IMR-90 (cell line): ENCODE data around the gene ELMO1. TPM values are rescaled to one million over a fixed set of nuclear protein-coding genes. Genes with fewer than 3 reads are reported as not detected.

Experiments used
- ATAC-seq: fragments of 200-7000 bp; cut with Tn5 transposase; 2 replicates; pipeline ENCODE4 v1.9.1; 2020; ENCODE audit warnings: low read depth, mild to moderate bottlenecking, moderate library complexity
- BruUV-seq: library from RNA; stranded (reverse); fragments of 400-500 nt; replicated peaks from 2 replicates; lab custom pipeline; 2021; lab: Mats Ljungman, UMichigan
- CTCF ChIA-PET: fragments of 300-600 bp; formaldehyde crosslinking; extraction: SDS; loops from one replicate; lab custom pipeline; 2021; ENCODE audit warnings: antibody characterized with exemption; lab: Yijun Ruan, JAX
- POLR2A ChIA-PET: fragments of 300-600 bp; sonication (Branson Sonifier 250); formaldehyde crosslinking; loops from one replicate; lab custom pipeline; 2022; ENCODE audit warnings: antibody characterized with exemption; ENCODE audit not compliant: unreplicated experiment; lab: Charles Lee
- DNase-seq: peaks from one replicate; pipeline ENCODE4 v3.0.0; 2013
- H2AFZ ChIP-seq: replicated peaks from 2 replicates; pipeline ENCODE3; 2013; ENCODE audit warnings: low read length, mild to moderate bottlenecking; ENCODE audit not compliant: poor library complexity
- H2AK5ac ChIP-seq: 2 replicates; pipeline ENCODE4 v1.6.1; 2013; ENCODE audit warnings: low read depth, low read length, inconsistent platforms
- H2AK9ac ChIP-seq: replicated peaks from 2 replicates; pipeline ENCODE3; 2013; ENCODE audit warnings: mild to moderate bottlenecking, low read depth, low read length, moderate library complexity; ENCODE audit not compliant: poor library complexity
- H2BK120ac ChIP-seq: 2 replicates; pipeline ENCODE4 v1.6.1; 2013; ENCODE audit warnings: low read depth, low read length, inconsistent platforms
- H2BK15ac ChIP-seq: 3 replicates; pipeline ENCODE4 v1.6.1; 2013; ENCODE audit warnings: low read depth, low read length, inconsistent platforms
- H2BK20ac ChIP-seq: 2 replicates; pipeline ENCODE4 v1.6.1; 2013; ENCODE audit warnings: low read depth, mild to moderate bottlenecking, inconsistent platforms, low read length, moderate library complexity
- H2BK5ac ChIP-seq: 2 replicates; pipeline ENCODE4 v1.6.1; 2013; ENCODE audit warnings: mild to moderate bottlenecking, low read depth, low read length, inconsistent platforms; ENCODE audit not compliant: poor library complexity, severe bottlenecking
- H3K14ac ChIP-seq: replicated peaks from 2 replicates; pipeline ENCODE4 v1.6.1; 2013; ENCODE audit warnings: low read depth, low read length, inconsistent platforms
- H3K18ac ChIP-seq: 2 replicates; pipeline ENCODE4 v1.6.1; 2013; ENCODE audit warnings: low read depth, low read length, control low read depth
- H3K23ac ChIP-seq: 2 replicates; pipeline ENCODE4 v1.6.1; 2013; ENCODE audit warnings: low read depth, low read length, inconsistent platforms
- H3K27ac ChIP-seq: 2 replicates; pipeline ENCODE4 v1.5.1; 2013; ENCODE audit warnings: mild to moderate bottlenecking, control low read depth, low read length; ENCODE audit not compliant: insufficient read depth
- H3K27me3 ChIP-seq: 2 replicates; pipeline ENCODE4 v1.6.1; 2013; ENCODE audit warnings: low read length; ENCODE audit not compliant: control insufficient read depth, insufficient read depth
- H3K36me3 ChIP-seq: 2 replicates; pipeline ENCODE4 v1.6.1; 2013; ENCODE audit warnings: low read length, mixed read lengths; ENCODE audit not compliant: control insufficient read depth, insufficient read depth
- H3K4ac ChIP-seq: 2 replicates; pipeline ENCODE4 v1.6.1; 2013; ENCODE audit warnings: low read depth, low read length, inconsistent platforms
- H3K4me1 ChIP-seq: 2 replicates; pipeline ENCODE4 v1.6.1; 2013; ENCODE audit warnings: low read length, mixed read lengths; ENCODE audit not compliant: control insufficient read depth, insufficient read depth
- H3K4me2 ChIP-seq: 2 replicates; pipeline ENCODE4 v1.6.1; 2013; ENCODE audit warnings: low read depth, mild to moderate bottlenecking, control low read depth, low read length, moderate library complexity
- H3K4me3 ChIP-seq: 2 replicates; pipeline ENCODE4 v1.5.1; 2013; ENCODE audit warnings: low read depth, mild to moderate bottlenecking, control low read depth, low read length, moderate library complexity; ENCODE audit not compliant: insufficient read depth
- H3K56ac ChIP-seq: 2 replicates; pipeline ENCODE4 v1.6.1; 2013; ENCODE audit warnings: low read length, inconsistent platforms; ENCODE audit not compliant: insufficient read depth; ENCODE audit errors: extremely low read depth
- H3K79me1 ChIP-seq, 2 experiments: 2 replicates each; pipeline ENCODE4 v1.6.1; 2013; ENCODE audit warnings: low read length in 2 of 2, inconsistent platforms in 1 of 2, low read depth in 1 of 2
- H3K9ac ChIP-seq: 2 replicates; pipeline ENCODE4 v1.6.1; 2013; ENCODE audit warnings: low read depth, low read length, control low read depth
- H3K9me1 ChIP-seq: 2 replicates; pipeline ENCODE4 v1.6.1; 2013; ENCODE audit warnings: low read length, inconsistent platforms; ENCODE audit not compliant: insufficient read depth
- H3K9me3 ChIP-seq: 2 replicates; pipeline ENCODE4 v1.6.1; 2013; ENCODE audit warnings: low read length; ENCODE audit not compliant: control insufficient read depth, insufficient read depth
- H4K20me1 ChIP-seq: 2 replicates; pipeline ENCODE4 v1.6.1; 2013; ENCODE audit warnings: low read length, inconsistent platforms; ENCODE audit not compliant: insufficient read depth
- H4K5ac ChIP-seq: 2 replicates; pipeline ENCODE4 v1.6.1; 2013; ENCODE audit warnings: mild to moderate bottlenecking, low read depth, low read length, control low read depth
- H4K8ac ChIP-seq, 2 experiments: 2 replicates each; pipeline ENCODE4 v1.6.1; 2013; ENCODE audit warnings: low read depth in 2 of 2, low read length in 2 of 2, control low read depth in 1 of 2, inconsistent platforms in 1 of 2
- H4K91ac ChIP-seq: 2 replicates; pipeline ENCODE4 v1.6.1; 2013; ENCODE audit warnings: low read depth, low read length, inconsistent platforms; ENCODE audit not compliant: insufficient read depth
- BHLHE40 ChIP-seq: fragments of 150-350 bp; IDR thresholded peaks from 2 replicates; pipeline ENCODE4 v1.6.1; 2016; ENCODE audit warnings: mild to moderate bottlenecking, low read depth, low read length
- CEBPB ChIP-seq: IDR thresholded peaks from 2 replicates; pipeline ENCODE4 v1.6.1; 2012; ENCODE audit warnings: low read depth, low read length, improper control_type of control experiment
- CHD1 ChIP-seq: IDR thresholded peaks from 2 replicates; pipeline ENCODE4 v1.6.1; 2012; ENCODE audit warnings: low read depth, low read length, improper control_type of control experiment
- FOS ChIP-seq: fragments of 150-350 bp; IDR thresholded peaks from 2 replicates; pipeline ENCODE4 v1.6.1; 2016; ENCODE audit warnings: low read depth, low read length
- MAFK ChIP-seq: IDR thresholded peaks from 2 replicates; pipeline ENCODE4 v1.6.1; 2012; ENCODE audit warnings: low read depth, low read length, improper control_type of control experiment
- MAZ ChIP-seq: IDR thresholded peaks from 2 replicates; pipeline ENCODE4 v1.6.1; 2012; ENCODE audit warnings: low read depth, mild to moderate bottlenecking, low read length, improper control_type of control experiment, moderate library complexity, borderline replicate concordance
- MXI1 ChIP-seq: IDR thresholded peaks from 2 replicates; pipeline ENCODE4 v1.6.1; 2012; ENCODE audit warnings: low read depth, mild to moderate bottlenecking, low read length, moderate library complexity, borderline replicate concordance
- NFE2L2 ChIP-seq: fragments of 150-350 bp; IDR thresholded peaks from 2 replicates; pipeline ENCODE4 v1.6.1; 2016; ENCODE audit warnings: low read depth, mild to moderate bottlenecking, low read length
- POLR2A ChIP-seq: IDR thresholded peaks from 2 replicates; pipeline ENCODE4 v1.6.1; 2012; ENCODE audit warnings: mild to moderate bottlenecking, low read depth, low read length
- RAD21 ChIP-seq: IDR thresholded peaks from 2 replicates; pipeline ENCODE4 v1.6.1; 2012; ENCODE audit warnings: low read length, improper control_type of control experiment
- RCOR1 ChIP-seq: IDR thresholded peaks from 2 replicates; pipeline ENCODE4 v1.6.1; 2012; ENCODE audit warnings: mild to moderate bottlenecking, low read length, improper control_type of control experiment; ENCODE audit not compliant: insufficient replicate concordance
- RFX5 ChIP-seq: IDR thresholded peaks from 2 replicates; pipeline ENCODE4 v1.8.0; 2012; ENCODE audit warnings: low read depth, mild to moderate bottlenecking, low read length, moderate library complexity
- SMC3 ChIP-seq: fragments of 150-350 bp; IDR thresholded peaks from 2 replicates; pipeline ENCODE4 v1.6.1; 2016; ENCODE audit warnings: low read depth, mild to moderate bottlenecking, antibody characterized with exemption, low read length, moderate library complexity
- WGBS, 2 experiments: methylation state at CpG; one replicate each; pipeline versions ENCODE4 v1.1.5 to v1.1.7; 2013; ENCODE audit warnings: missing lambda C conversion rate in 2 of 2; ENCODE audit not compliant: insufficient read length in 1 of 2; ENCODE audit errors: extremely low coverage in 2 of 2; 5-methylcytosine and 5-hydroxymethylcytosine counted together
- dilution Hi-C: fragments of 300-500 bp; cut with HindIII; formaldehyde crosslinking; loops from one replicate; pipeline ENCODE4 v1.14.3; 2018; ENCODE audit warnings: low sequenced_read_pairs; ENCODE audit not compliant: unreplicated experiment
- in situ Hi-C: fragments of 300-500 bp; cut with MboI; formaldehyde crosslinking; loops from 3 replicates; pipeline ENCODE4 v1.14.3; 2019; ENCODE audit warnings: low sequenced_read_pairs, inconsistent platforms, mixed read lengths
- intact Hi-C: fragments of 100-400 bp; cut with micrococcal nuclease; formaldehyde crosslinking; loops from 2 replicates; pipeline ENCODE4 v1.10.0; 2022
- polyA plus RNA-seq, 3 experiments: library from polyadenylated mRNA; depleted of rRNA; stranded (reverse); fragments of >200 nt; gene quantifications; 2 replicates each; pipeline ENCODE4 v1.2.3, GENCODE V29; 2012; ENCODE audit warnings: low replicate concordance in 1 of 3
- total RNA-seq: library from RNA; depleted of rRNA; stranded (reverse); fragments of >200 nt; gene quantifications from 2 replicates; pipeline ENCODE4 v1.2.3, GENCODE V29; 2012
- TF ChIP-seq, protein P1 (sequence below): fragments of 150-350 bp; IDR thresholded peaks from 2 replicates; pipeline ENCODE4 v1.6.1; 2017; ENCODE audit warnings: mild to moderate bottlenecking, antibody characterized with exemption, low read length, low read depth
- TF ChIP-seq, protein P2 (sequence below): conservative IDR thresholded peaks from 2 replicates; pipeline ENCODE4 v1.5.1; 2012; ENCODE audit warnings: mild to moderate bottlenecking, low read depth, low read length, improper control_type of control experiment
- TF ChIP-seq, protein P3 (sequence below): fragments of 150-350 bp; IDR thresholded peaks from 2 replicates; pipeline ENCODE4 v1.6.1; 2016; ENCODE audit warnings: low read depth, mild to moderate bottlenecking, low read length, moderate library complexity, borderline replicate concordance

ELMO1 gene
- total and polyA plus RNA-seq, 2 of the 4 experiments (the other 2 are of a cell fraction), result 0.03 TPM; not detected in 1

DNA sequence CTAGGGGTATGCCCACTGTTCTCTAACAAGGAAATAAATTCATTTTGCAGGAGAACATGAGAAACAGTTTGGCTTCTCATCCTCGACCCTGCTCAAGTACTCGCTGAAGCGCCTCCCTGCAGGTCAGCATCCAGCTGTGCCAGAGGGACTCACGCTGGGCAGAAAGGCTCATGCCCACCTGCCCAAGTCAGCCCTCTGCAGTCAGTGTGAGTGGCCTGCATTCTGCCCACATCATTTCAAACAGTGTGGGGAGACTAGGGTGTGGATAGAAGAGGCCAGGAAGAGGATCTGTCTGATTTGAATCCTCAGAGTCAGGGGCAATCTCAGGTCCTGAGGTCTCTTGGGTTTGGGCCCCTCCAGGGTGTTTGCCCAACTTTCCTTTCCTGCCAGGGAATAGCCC, 297.8 kb downstream of the ELMO1 start:
- H2BK20ac ChIP-seq, result no peak overlapping the region
- H3K4ac ChIP-seq, result no peak overlapping the region
- H3K4me3 ChIP-seq, result no peak overlapping the region
- intact Hi-C loops, result no loop called here
- no peaks in the 10 kb centered on the region for H3K36me3 ChIP-seq
- no peak overlapping the region for H2BK120ac ChIP-seq
- POLR2A ChIA-PET, result no interaction called here
- H4K91ac ChIP-seq, result no peak overlapping the region
- no peak for TF ChIP-seq BHLHE40
- no peak for TF ChIP-seq MAZ
- no peak for TF ChIP-seq SMC3
- TF ChIP-seq MAFK, result no peak
- no peak for TF ChIP-seq POLR2A
- TF ChIP-seq RFX5, result no peak
- TF ChIP-seq RCOR1, result no peak
- no peak for TF ChIP-seq RAD21
- no peak for TF ChIP-seq MXI1
- TF ChIP-seq, protein P1, sequence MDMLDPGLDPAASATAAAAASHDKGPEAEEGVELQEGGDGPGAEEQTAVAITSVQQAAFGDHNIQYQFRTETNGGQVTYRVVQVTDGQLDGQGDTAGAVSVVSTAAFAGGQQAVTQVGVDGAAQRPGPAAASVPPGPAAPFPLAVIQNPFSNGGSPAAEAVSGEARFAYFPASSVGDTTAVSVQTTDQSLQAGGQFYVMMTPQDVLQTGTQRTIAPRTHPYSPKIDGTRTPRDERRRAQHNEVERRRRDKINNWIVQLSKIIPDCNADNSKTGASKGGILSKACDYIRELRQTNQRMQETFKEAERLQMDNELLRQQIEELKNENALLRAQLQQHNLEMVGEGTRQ, result no peak
- TF ChIP-seq, protein P2, sequence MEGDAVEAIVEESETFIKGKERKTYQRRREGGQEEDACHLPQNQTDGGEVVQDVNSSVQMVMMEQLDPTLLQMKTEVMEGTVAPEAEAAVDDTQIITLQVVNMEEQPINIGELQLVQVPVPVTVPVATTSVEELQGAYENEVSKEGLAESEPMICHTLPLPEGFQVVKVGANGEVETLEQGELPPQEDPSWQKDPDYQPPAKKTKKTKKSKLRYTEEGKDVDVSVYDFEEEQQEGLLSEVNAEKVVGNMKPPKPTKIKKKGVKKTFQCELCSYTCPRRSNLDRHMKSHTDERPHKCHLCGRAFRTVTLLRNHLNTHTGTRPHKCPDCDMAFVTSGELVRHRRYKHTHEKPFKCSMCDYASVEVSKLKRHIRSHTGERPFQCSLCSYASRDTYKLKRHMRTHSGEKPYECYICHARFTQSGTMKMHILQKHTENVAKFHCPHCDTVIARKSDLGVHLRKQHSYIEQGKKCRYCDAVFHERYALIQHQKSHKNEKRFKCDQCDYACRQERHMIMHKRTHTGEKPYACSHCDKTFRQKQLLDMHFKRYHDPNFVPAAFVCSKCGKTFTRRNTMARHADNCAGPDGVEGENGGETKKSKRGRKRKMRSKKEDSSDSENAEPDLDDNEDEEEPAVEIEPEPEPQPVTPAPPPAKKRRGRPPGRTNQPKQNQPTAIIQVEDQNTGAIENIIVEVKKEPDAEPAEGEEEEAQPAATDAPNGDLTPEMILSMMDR, result no peak
- TF ChIP-seq FOS, result no peak
- no peak for TF ChIP-seq CEBPB
- no peak for TF ChIP-seq NFE2L2
- TF ChIP-seq CHD1, result no peak
- TF ChIP-seq, protein P3, sequence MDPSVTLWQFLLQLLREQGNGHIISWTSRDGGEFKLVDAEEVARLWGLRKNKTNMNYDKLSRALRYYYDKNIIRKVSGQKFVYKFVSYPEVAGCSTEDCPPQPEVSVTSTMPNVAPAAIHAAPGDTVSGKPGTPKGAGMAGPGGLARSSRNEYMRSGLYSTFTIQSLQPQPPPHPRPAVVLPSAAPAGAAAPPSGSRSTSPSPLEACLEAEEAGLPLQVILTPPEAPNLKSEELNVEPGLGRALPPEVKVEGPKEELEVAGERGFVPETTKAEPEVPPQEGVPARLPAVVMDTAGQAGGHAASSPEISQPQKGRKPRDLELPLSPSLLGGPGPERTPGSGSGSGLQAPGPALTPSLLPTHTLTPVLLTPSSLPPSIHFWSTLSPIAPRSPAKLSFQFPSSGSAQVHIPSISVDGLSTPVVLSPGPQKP, result no peak
- H3K23ac ChIP-seq, result no peak overlapping the region
- ATAC-seq, result no peak
- H3K27me3 ChIP-seq, result no peaks in the 10 kb centered on the region
- no peak overlapping the region for H3K4me2 ChIP-seq
- no peak overlapping the region for H2BK5ac ChIP-seq
- 60% methylated on average over 1 of the region's 4 CpGs; no CpG with 5 or more reads in 1 of the 2 experiments for WGBS, 2 experiments
- no peak overlapping the region for H4K8ac ChIP-seq
- in situ Hi-C loops, result no loop called here
- H3K18ac ChIP-seq, result no peak overlapping the region
- H3K9ac ChIP-seq, result no peak overlapping the region
- H2AK5ac ChIP-seq, result no peak overlapping the region
- no peak overlapping the region for H3K56ac ChIP-seq
- H2AK9ac ChIP-seq, result no peak overlapping the region
- no peaks in the 10 kb centered on the region for H3K79me1 ChIP-seq
- H3K14ac ChIP-seq, result no peak overlapping the region
- H4K5ac ChIP-seq, result no peak overlapping the region
- H3K4me1 ChIP-seq, result no peaks in the 10 kb centered on the region
- H2AFZ ChIP-seq, result no peak overlapping the region
- no peaks in the 10 kb centered on the region for H3K9me3 ChIP-seq
- CTCF ChIA-PET, result no interaction called here
- no peak for DNase-seq
- no peaks in the 10 kb centered on the region for H4K20me1 ChIP-seq
- dilution Hi-C loops, result no loop called here
- no TSS peak for BruUV-seq
- H2BK15ac ChIP-seq, result no peak overlapping the region
- no peaks in the 10 kb centered on the region for H3K9me1 ChIP-seq
- no peak overlapping the region for H3K27ac ChIP-seq
